ENCODE measurements around the gene MARF1. TPM values are rescaled to one million over a fixed set of nuclear protein-coding genes. Genes with fewer than 3 reads are reported as not detected.

The MARF1 gene
- total RNA-seq, 1 donor from 2014 or later: 186 TPM

DNA sequence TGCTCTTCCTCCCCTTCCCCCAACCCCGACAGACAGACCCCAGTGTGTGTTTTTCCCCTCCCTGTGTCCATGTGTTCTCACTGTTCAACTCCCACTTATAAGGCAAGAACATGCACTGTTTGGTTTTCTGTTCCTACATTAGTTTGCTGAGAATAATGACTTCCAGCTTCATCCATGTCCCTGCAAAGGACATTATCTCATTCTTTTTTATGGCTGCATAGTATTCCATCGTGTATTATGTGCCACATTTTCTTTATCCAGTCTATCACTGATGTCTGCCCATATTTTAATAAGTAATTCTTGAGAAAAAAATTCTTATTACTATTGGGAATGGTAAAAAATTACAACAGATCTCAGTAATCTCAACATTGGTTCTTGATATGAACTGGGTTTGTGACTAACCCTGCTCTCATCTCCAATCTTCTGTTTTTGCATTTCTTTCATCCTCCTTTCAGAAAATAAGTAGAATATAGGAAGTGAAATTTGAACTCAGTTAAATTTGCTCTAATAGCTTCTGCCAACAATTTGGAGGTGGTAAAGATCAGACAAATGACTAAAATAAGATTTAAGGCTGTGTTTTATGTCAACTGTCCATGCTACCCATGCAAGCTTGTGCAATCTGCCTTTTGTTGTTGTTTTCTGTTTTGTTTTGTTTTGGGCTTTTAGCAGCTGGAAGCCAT, 11.1 kb downstream of the MARF1 start:
- ChIA-PET CTCF (interaction anchor here (0.9 to 2.2 kb wide), 2 partner anchors 11 to 13 kb away, joined by 4 to 17 read pairs; partner anchors contain the start of gene MARF1), POLR2A (interaction anchor here (0.9 to 9.0 kb wide), 4 partner anchors 12 to 41 kb away, joined by 3 to 115 read pairs (median 7); partner anchors contain the start of gene MARF1)
- Mint-ChIP-seq H3K4me1 (peaks cover 76% of the 10 kb centered on the region), H3K36me3 (ENCODE audit: low read depth) (peaks cover 86% of the 10 kb centered on the region), H3K4me3 (peak overlapping the region; percentile 62), H3K9me3 (peaks cover 6% of the 10 kb centered on the region), H3K27ac (peak overlapping the region; percentile 92), H3K27me3 (no peaks in the 10 kb centered on the region)
- TF ChIP-seq CTCF (IDR thresholded peaks at IDR 0.05): no peak
- intact Hi-C loops (cut with micrococcal nuclease): loop anchor here (1.0 kb wide), 1 partner anchor 10 kb away; no protein-coding TSS in a partner anchor
- DNase-seq: no peak
- no peak for ATAC-seq (ENCODE audit: low read depth)

- Mint-ChIP-seq H3K4me1 (peaks cover 8% of the 10 kb centered on the region), H3K27ac (peak overlapping the region; percentile 15), H3K4me3 (no peak overlapping the region), H3K36me3 (ENCODE audit: low read depth) (peaks cover 91% of the 10 kb centered on the region), H3K27me3 (no peaks in the 10 kb centered on the region), H3K9me3 (no peaks in the 10 kb centered on the region)
- TF ChIP-seq CTCF (IDR thresholded peaks at IDR 0.05): no peak
- intact Hi-C loops (cut with micrococcal nuclease): no loop called here
- ATAC-seq (ENCODE audit: low read depth) (no peak), DNase-seq (no peak)
- CTCF ChIA-PET: no interaction called here
- POLR2A ChIA-PET: interaction anchor here (1.2 kb wide), 2 partner anchors 20 to 21 kb away, joined by 4 to 9 read pairs; partner anchors contain the start of gene MARF1
These were observed 21.1 kb downstream of the MARF1 start for GRCh38 chr16:15621889-15622288.

- H3K4me1 Mint-ChIP-seq: peaks cover 8% of the 10 kb centered on the region
- H3K27ac Mint-ChIP-seq: peak overlapping the region; percentile 68
- ATAC-seq (ENCODE audit: low read depth) (no peak), DNase-seq (no peak)
- intact Hi-C loops (cut with micrococcal nuclease): no loop called here
- H3K27me3 Mint-ChIP-seq: no peaks in the 10 kb centered on the region
- no peaks in the 10 kb centered on the region for H3K9me3 Mint-ChIP-seq
- no peak for TF ChIP-seq CTCF (IDR thresholded peaks at IDR 0.05)
- peaks cover 91% of the 10 kb centered on the region for H3K36me3 Mint-ChIP-seq (ENCODE audit: low read depth)
- no peak overlapping the region for H3K4me3 Mint-ChIP-seq
- ChIA-PET POLR2A (interaction anchor here (1.2 kb wide), 1 partner anchor 22 kb away, joined by 9 read pairs; the partner anchor contains the start of gene MARF1), CTCF (no interaction called here)
These were observed 21.5 kb downstream of the MARF1 start for GRCh38 chr16:15621456-15621855.

DNA sequence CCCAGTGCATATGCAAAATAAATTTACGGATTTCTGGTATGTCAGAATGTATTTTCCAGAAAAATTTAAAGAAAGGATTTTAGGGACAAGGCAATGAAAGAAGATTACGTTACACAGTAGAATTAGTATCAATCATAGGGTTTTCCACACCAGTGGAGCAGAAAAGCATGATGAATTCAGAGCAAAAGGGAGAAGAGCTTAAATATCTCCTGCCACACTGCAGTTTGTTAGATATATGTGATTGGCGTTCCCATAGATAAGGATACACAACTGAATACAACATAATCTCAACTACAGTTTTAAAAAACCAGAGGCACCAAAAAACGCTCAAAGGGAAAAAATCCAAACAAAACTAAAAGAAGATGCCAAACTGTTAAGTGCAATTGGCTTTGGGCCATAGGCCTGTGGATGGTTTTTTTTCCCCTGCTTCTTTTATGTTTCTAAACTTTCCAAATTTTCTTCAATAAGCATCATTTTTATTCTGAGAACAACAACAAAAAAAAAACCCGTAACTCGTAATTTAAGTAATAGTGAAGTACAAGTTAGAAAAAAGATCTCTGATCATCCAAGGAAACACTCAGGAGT, 22.3 kb downstream of the MARF1 start:
- CTCF ChIA-PET: no interaction called here
- Mint-ChIP-seq H3K27ac (peak overlapping the region; percentile 68), H3K36me3 (ENCODE audit: low read depth) (peaks cover 93% of the 10 kb centered on the region), H3K4me1 (peaks cover 7% of the 10 kb centered on the region), H3K4me3 (no peak overlapping the region), H3K27me3 (no peaks in the 10 kb centered on the region), H3K9me3 (no peaks in the 10 kb centered on the region)
- TF ChIP-seq CTCF (IDR thresholded peaks at IDR 0.05): no peak
- ATAC-seq (ENCODE audit: low read depth) (no peak), DNase-seq (no peak)
- POLR2A ChIA-PET: interaction anchor here (0.5 to 0.6 kb wide), 2 partner anchors 33 to 74 kb away, joined by 3 to 4 read pairs; no protein-coding TSS in a partner anchor
- intact Hi-C loops (cut with micrococcal nuclease): no loop called here

- TF ChIP-seq CTCF (IDR thresholded peaks at IDR 0.05): no peak
- Mint-ChIP-seq H3K4me1 (peaks cover 4% of the 10 kb centered on the region), H3K27ac (peak overlapping the region; percentile 43), H3K27me3 (no peaks in the 10 kb centered on the region), H3K9me3 (no peaks in the 10 kb centered on the region), H3K36me3 (ENCODE audit: low read depth) (peaks cover 85% of the 10 kb centered on the region), H3K4me3 (no peak overlapping the region)
- CTCF ChIA-PET: no interaction called here
- POLR2A ChIA-PET: no interaction called here
- ATAC-seq (ENCODE audit: low read depth): no peak
- DNase-seq: no peak
- intact Hi-C loops (cut with micrococcal nuclease): loop anchor here (10.0 kb wide), 1 partner anchor 64 kb away; no protein-coding TSS in a partner anchor
These were observed 24.6 kb downstream of the MARF1 start for GRCh38 chr16:15618392-15618791.

Measured in activated B cell treated with CpG ODN at 0.5 μM for 24 hours (primary cell).